Ishikawa (cell line): ENCODE results near the gene RGS7.

Experiments
- EP300 ChIP-seq: IDR thresholded peaks from 2 replicates; pipeline ENCODE4 v1.6.1; 2012; ENCODE audit warnings: borderline replicate concordance
- REST ChIP-seq: IDR thresholded peaks from 2 replicates; pipeline ENCODE4 v1.6.1; 2012; ENCODE audit warnings: low read depth, mild to moderate bottlenecking

DNA sequence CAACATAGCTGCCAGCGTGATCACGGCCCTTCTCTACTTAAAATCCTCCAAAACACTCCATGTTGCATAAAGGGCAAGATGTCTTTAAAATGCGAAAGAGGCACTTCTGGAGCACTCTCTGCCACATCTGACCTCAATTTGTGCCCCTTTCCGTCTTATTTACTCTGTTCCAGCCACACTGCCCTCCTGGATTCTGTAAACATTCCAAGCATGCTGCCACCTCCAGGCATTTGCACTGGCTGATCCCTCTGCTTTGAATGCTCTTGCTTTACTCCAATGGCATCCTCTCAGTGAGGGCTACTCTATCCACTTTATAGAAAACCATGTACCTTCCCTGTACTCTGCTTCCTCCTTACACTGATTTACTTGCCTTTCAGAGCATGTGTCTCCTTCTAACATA is 5.3 kb upstream of the RGS7 start:
- TF ChIP-seq REST (no peak), EP300 (no peak)
